PC-3 (cell line): ENCODE results near the gene LMNA. TPM values are rescaled to one million over a fixed set of nuclear protein-coding genes. Genes with fewer than 3 reads are reported as not detected.

Experiments used
- ATAC-seq: fragments of 200-7000 bp; cut with Tn5 transposase; 2 replicates; pipeline ENCODE4 v1.9.1; 2020; ENCODE audit warnings: mild to moderate bottlenecking, moderate library complexity
- BruUV-seq: library from RNA; stranded (reverse); fragments of 400-500 nt; replicated peaks from 2 replicates; lab custom pipeline; 2021; lab: Mats Ljungman, UMichigan
- CTCF ChIA-PET: fragments of 300-600 bp; sonication (Branson Sonifier 250); formaldehyde crosslinking; loops from one replicate; lab custom pipeline; 2022; ENCODE audit warnings: antibody characterized with exemption; lab: Charles Lee
- POLR2A ChIA-PET: fragments of 300-600 bp; sonication (Branson Sonifier 250); formaldehyde crosslinking; loops from one replicate; lab custom pipeline; 2022; ENCODE audit warnings: antibody characterized with exemption; ENCODE audit not compliant: unreplicated experiment; lab: Charles Lee
- DNase-seq: peaks from one replicate; pipeline ENCODE4 v3.0.0-alpha.2; 2015
- H2AFZ ChIP-seq: fragments of 300-600 bp; sonication (generic); 2 replicates; pipeline ENCODE4 v1.6.0; 2016; ENCODE audit warnings: antibody characterized with exemption, low read length
- H3F3A ChIP-seq: fragments of 300-600 bp; sonication (generic); one replicate; pipeline ENCODE4 v1.6.0; 2017; ENCODE audit warnings: antibody characterized with exemption, low read length, control low read depth, mild to moderate bottlenecking; ENCODE audit not compliant: unreplicated experiment
- H3K27ac ChIP-seq: fragments of 300-600 bp; sonication (generic); 2 replicates; pipeline ENCODE4 v1.5.1; 2016; ENCODE audit warnings: mild to moderate bottlenecking, low read length
- H3K27me3 ChIP-seq: fragments of 300-600 bp; sonication (generic); 2 replicates; pipeline ENCODE4 v1.6.1; 2016; ENCODE audit warnings: low read length, mixed read lengths
- H3K36me3 ChIP-seq: fragments of 300-600 bp; sonication (generic); 2 replicates; pipeline ENCODE4 v1.6.1; 2016; ENCODE audit warnings: low read depth, mixed run types, low read length, mixed read lengths
- H3K4me1 ChIP-seq: fragments of 300-600 bp; sonication (generic); 2 replicates; pipeline ENCODE4 v1.5.1; 2016; ENCODE audit warnings: low read length; ENCODE audit not compliant: insufficient read depth
- H3K4me2 ChIP-seq: fragments of 300-600 bp; sonication (generic); 2 replicates; pipeline ENCODE4 v1.6.0; 2016; ENCODE audit warnings: low read length
- H3K4me3 ChIP-seq: fragments of 300-600 bp; sonication (generic); 2 replicates; pipeline ENCODE4 v1.5.1; 2016; ENCODE audit warnings: mild to moderate bottlenecking, low read length, mixed read lengths
- H3K79me2 ChIP-seq: fragments of 300-600 bp; sonication (generic); 2 replicates; pipeline ENCODE4 v1.6.1; 2017; ENCODE audit warnings: low read length, mixed read lengths
- H3K9ac ChIP-seq: fragments of 300-600 bp; sonication (generic); 2 replicates; pipeline ENCODE4 v1.6.0; 2016; ENCODE audit warnings: mild to moderate bottlenecking, low read length
- H3K9me2 ChIP-seq: fragments of 300-600 bp; sonication (generic); replicated peaks from 2 replicates; pipeline ENCODE4 v1.6.1; 2016; ENCODE audit warnings: mixed run types, low read length, mixed read lengths
- H3K9me3 ChIP-seq: fragments of 300-600 bp; sonication (generic); 2 replicates; pipeline ENCODE4 v1.6.1; 2016; ENCODE audit warnings: low read length, mixed read lengths
- H4K20me1 ChIP-seq: fragments of 300-600 bp; sonication (generic); 2 replicates; pipeline ENCODE4 v1.6.1; 2016; ENCODE audit warnings: low read length, mixed read lengths
- CTCF ChIP-seq: fragments of 300-600 bp; sonication (generic); conservative IDR thresholded peaks from 2 replicates; pipeline ENCODE4 v1.5.1; 2017; ENCODE audit warnings: antibody characterized with exemption, low read depth, mild to moderate bottlenecking, low read length
- EZH2 ChIP-seq: fragments of 300-600 bp; sonication (generic); IDR thresholded peaks from one replicate; pipeline ENCODE4 v1.6.1; 2017; ENCODE audit warnings: antibody characterized with exemption, mild to moderate bottlenecking, low read length; ENCODE audit not compliant: unreplicated experiment
- EZH2phosphoT487 ChIP-seq: fragments of 300-600 bp; sonication (generic); IDR thresholded peaks from 2 replicates; pipeline ENCODE4 v1.6.1; 2018; ENCODE audit warnings: mild to moderate bottlenecking, antibody characterized with exemption, low read length, borderline replicate concordance
- intact Hi-C: fragments of 100-400 bp; cut with micrococcal nuclease; formaldehyde crosslinking; loops from 2 replicates; pipeline ENCODE4 v1.9.0; 2023
- total RNA-seq: library from RNA; depleted of rRNA; stranded (reverse); fragments of >200 nt; gene quantifications from 2 replicates; pipeline ENCODE4 v1.2.3, GENCODE V29; 2014

The LMNA gene
- total RNA-seq, 1 experiment from 2014 or later = 864 TPM

GRCh38 chr1:156128654-156129597, 14.4 kb downstream of the LMNA start:
- peak overlapping the region; percentile 58 for H3K4me3 ChIP-seq

GRCh38 chr1:156129687-156130577, 15.4 kb downstream of the LMNA start:
- peak overlapping the region; percentile 58; the same call in 1 of the 2 replicates for H3K4me3 ChIP-seq
- H2AFZ ChIP-seq = no peak overlapping the region
- H3K27me3 ChIP-seq = no peaks in the 10 kb centered on the region
- CTCF ChIA-PET = interaction anchor here (0.5 to 2.0 kb wide), 13 partner anchors 12 to 218 kb away, joined by 3 to 22 read pairs (median 5); partner anchors contain the start of gene PMF1
- peaks cover 26% of the 10 kb centered on the region for H4K20me1 ChIP-seq
- peak overlapping the region; percentile 93 for H3K9ac ChIP-seq
- BruUV-seq = TSS peak; percentile 88
- H3K4me2 ChIP-seq = peak overlapping the region; percentile 81
- peaks cover 55% of the 10 kb centered on the region for H3K4me1 ChIP-seq
- no peaks in the 10 kb centered on the region for H3K9me2 ChIP-seq
- POLR2A ChIA-PET = interaction anchor here (0.6 to 1.2 kb wide), 7 partner anchors 12 to 152 kb away, joined by 3 to 13 read pairs (median 4); no protein-coding TSS in a partner anchor
- TF ChIP-seq EZH2phosphoT487 (no peak), CTCF (peak; percentile 99), EZH2 (no peak)
- DNase-seq (peak; percentile 100), ATAC-seq (peak; percentile 46)
- peak overlapping the region; percentile 98 for H3K27ac ChIP-seq
- H3K9me3 ChIP-seq = no peaks in the 10 kb centered on the region
- H3K79me2 ChIP-seq = peaks cover 71% of the 10 kb centered on the region
- peaks cover 50% of the 10 kb centered on the region for H3K36me3 ChIP-seq
- intact Hi-C loops = loop anchor here (1.0 kb wide), 3 partner anchors 16 to 40 kb away; partner anchors contain the start of gene LMNA
- peaks cover 11% of the 10 kb centered on the region for H3F3A ChIP-seq

More at GRCh38 chr1:156128654-156129597, 14.4 kb downstream of the LMNA start:
- Histone ChIP-seq H3K9me3 (no peaks in the 10 kb centered on the region), H3K4me1 (peaks cover 65% of the 10 kb centered on the region), H3K9me2 (no peaks in the 10 kb centered on the region), H3K4me2 (peak overlapping the region; percentile 81), H3K27ac (peak overlapping the region; percentile 98), H4K20me1 (peaks cover 26% of the 10 kb centered on the region), H3K36me3 (peaks cover 46% of the 10 kb centered on the region), H3K9ac (peak overlapping the region; percentile 93), H2AFZ (no peak overlapping the region), H3K27me3 (no peaks in the 10 kb centered on the region), H3F3A (peaks cover 16% of the 10 kb centered on the region), H3K79me2 (peaks cover 81% of the 10 kb centered on the region)
- peak; percentile 37 for DNase-seq
- intact Hi-C loops = no loop called here
- no TSS peak for BruUV-seq
- no peak for TF ChIP-seq CTCF
- no peak for TF ChIP-seq EZH2phosphoT487
- TF ChIP-seq EZH2 = no peak
- no peak for ATAC-seq
- ChIA-PET CTCF (interaction anchor here (0.9 to 2.0 kb wide), 6 partner anchors 10 to 96 kb away, joined by 3 to 22 read pairs (median 8); no protein-coding TSS in a partner anchor), POLR2A (interaction anchor here (0.6 to 1.7 kb wide), 7 partner anchors 10 to 1158 kb away, joined by 3 to 8 read pairs (median 4); partner anchors contain the start of gene SHC1)
